Measurements from ENCODE around the gene SCAMP3. TPM values are rescaled to one million over a fixed set of nuclear protein-coding genes. Genes with fewer than 3 reads are reported as not detected.
A peak's percentile ranks its signal among the peaks of the same experiment; 100 is the strongest.

SCAMP3 gene
- total RNA-seq, 3 donors from 2014 or later (not counting 1 experiment from before 2014, with no cell fraction given), result 59.7 to 72.1 (median 65.0) TPM

GRCh38 chr1:155244368-155245162, 17.6 kb downstream of the SCAMP3 start:
- under 1% methylated on average over 51 of the region's 53 CpGs for WGBS (ENCODE audit: insufficient coverage)
- peaks cover 21 to 37% of the 10 kb centered on the region in 2 donors for H3K4me1 Mint-ChIP-seq

GRCh38 chr1:155242805-155243358, 19.3 kb downstream of the SCAMP3 start:
- Histone ChIP-seq H3K27me3 (ENCODE audit: control insufficient read depth, insufficient read depth, low read length) (no peaks in the 10 kb centered on the region), H3K9me3 (ENCODE audit: control insufficient read depth, insufficient read depth, low read length) (peaks cover 3% of the 10 kb centered on the region), H3K4me1 (ENCODE audit: control insufficient read depth, insufficient read depth, low read length) (peaks cover 44% of the 10 kb centered on the region), H3K27ac (ENCODE audit: low read length) (no peak overlapping the region), H3K4me3 (ENCODE audit: low read length) (no peak overlapping the region), H3K36me3 (ENCODE audit: control insufficient read depth, insufficient read depth, low read length) (peaks cover under 1% of the 10 kb centered on the region)
- 94% methylated on average over 3 of the region's 3 CpGs for WGBS (ENCODE audit: insufficient coverage)
- no peak for TF ChIP-seq CTCF (IDR thresholded peaks at IDR 0.05)
- Mint-ChIP-seq H3K27ac (peak overlapping the region; percentile 94 to 95), H3K4me3 (peak overlapping the region; percentile 90), H3K4me1 (peaks cover 21 to 37% of the 10 kb centered on the region in 2 donors), H3K9me3 (peaks cover 2 to 3% of the 10 kb centered on the region in 2 donors), H3K36me3 (peaks cover 8% of the 10 kb centered on the region), H3K27me3 (ENCODE audit: low read depth in 2 of 2) (peaks cover 4 to 8% of the 10 kb centered on the region in 2 donors)
- no peak for ATAC-seq
- peak in 1 of 2 donors; percentile 6 for DNase-seq
- intact Hi-C loops (cut with micrococcal nuclease), result loop anchor here (5.0 kb wide), 1 partner anchor 51 kb away; no protein-coding TSS in a partner anchor

More at GRCh38 chr1:155244368-155245162, 17.6 kb downstream of the SCAMP3 start:
- peaks cover 2 to 3% of the 10 kb centered on the region in 2 donors for H3K9me3 Mint-ChIP-seq
- ATAC-seq (peak; percentile 92 to 97 (median 96)), DNase-seq (peak; percentile 88 to 96)
- H3K4me1 ChIP-seq (ENCODE audit: control insufficient read depth, insufficient read depth, low read length), result peaks cover 44% of the 10 kb centered on the region
- TF ChIP-seq CTCF (IDR thresholded peaks at IDR 0.05), result peak; percentile 20
- peak overlapping the region; percentile 94 to 95 for H3K27ac Mint-ChIP-seq
- H3K27ac ChIP-seq (ENCODE audit: low read length), result peak overlapping the region; percentile 78
- peak overlapping the region; percentile 74 for H3K4me3 ChIP-seq (ENCODE audit: low read length)
- no peaks in the 10 kb centered on the region for H3K27me3 ChIP-seq (ENCODE audit: control insufficient read depth, insufficient read depth, low read length)
- peak overlapping the region; percentile 90 for H3K4me3 Mint-ChIP-seq
- H3K27me3 Mint-ChIP-seq (ENCODE audit: low read depth in 2 of 2), result peaks cover 4 to 8% of the 10 kb centered on the region in 2 donors
- peaks cover 8% of the 10 kb centered on the region for H3K36me3 Mint-ChIP-seq
- no peaks in the 10 kb centered on the region for H3K36me3 ChIP-seq (ENCODE audit: control insufficient read depth, insufficient read depth, low read length)
- intact Hi-C loops (cut with micrococcal nuclease), result loop anchor here (1.0 to 5.0 kb wide), 3 partner anchors 38 to 64 kb away; partner anchors contain the start of genes FDPS and THBS3
- H3K9me3 ChIP-seq (ENCODE audit: control insufficient read depth, insufficient read depth, low read length), result peaks cover 3% of the 10 kb centered on the region

GRCh38 chr1:155241841-155242264, 20.3 kb downstream of the SCAMP3 start:
- H3K27ac ChIP-seq (ENCODE audit: low read length), result no peak overlapping the region
- Mint-ChIP-seq H3K36me3 (peaks cover 8% of the 10 kb centered on the region), H3K27me3 (ENCODE audit: low read depth in 2 of 2) (peaks cover 4 to 8% of the 10 kb centered on the region in 2 donors), H3K27ac (peak overlapping the region; percentile 82 to 89), H3K9me3 (peaks cover 2 to 3% of the 10 kb centered on the region in 2 donors), H3K4me3 (no peak overlapping the region), H3K4me1 (peaks cover 21 to 37% of the 10 kb centered on the region in 2 donors)
- no peak for TF ChIP-seq CTCF (IDR thresholded peaks at IDR 0.05)
- WGBS (ENCODE audit: insufficient coverage), result 49% methylated on average over 4 of the region's 4 CpGs
- peaks cover 3% of the 10 kb centered on the region for H3K9me3 ChIP-seq (ENCODE audit: control insufficient read depth, insufficient read depth, low read length)
- no peak overlapping the region for H3K4me3 ChIP-seq (ENCODE audit: low read length)
- H3K27me3 ChIP-seq (ENCODE audit: control insufficient read depth, insufficient read depth, low read length), result no peaks in the 10 kb centered on the region
- intact Hi-C loops (cut with micrococcal nuclease), result loop anchor here (5.0 kb wide), 1 partner anchor 50 kb away; no protein-coding TSS in a partner anchor
- peaks cover 10% of the 10 kb centered on the region for H3K36me3 ChIP-seq (ENCODE audit: control insufficient read depth, insufficient read depth, low read length)
- peaks cover 44% of the 10 kb centered on the region for H3K4me1 ChIP-seq (ENCODE audit: control insufficient read depth, insufficient read depth, low read length)
- ATAC-seq, result no peak
- DNase-seq, result peak in 1 of 2 donors; percentile 21
